Measurements from ENCODE around the gene C16orf86.
A peak's percentile ranks its signal among the peaks of the same experiment; 100 is the strongest.

The C16orf86 gene

DNA sequence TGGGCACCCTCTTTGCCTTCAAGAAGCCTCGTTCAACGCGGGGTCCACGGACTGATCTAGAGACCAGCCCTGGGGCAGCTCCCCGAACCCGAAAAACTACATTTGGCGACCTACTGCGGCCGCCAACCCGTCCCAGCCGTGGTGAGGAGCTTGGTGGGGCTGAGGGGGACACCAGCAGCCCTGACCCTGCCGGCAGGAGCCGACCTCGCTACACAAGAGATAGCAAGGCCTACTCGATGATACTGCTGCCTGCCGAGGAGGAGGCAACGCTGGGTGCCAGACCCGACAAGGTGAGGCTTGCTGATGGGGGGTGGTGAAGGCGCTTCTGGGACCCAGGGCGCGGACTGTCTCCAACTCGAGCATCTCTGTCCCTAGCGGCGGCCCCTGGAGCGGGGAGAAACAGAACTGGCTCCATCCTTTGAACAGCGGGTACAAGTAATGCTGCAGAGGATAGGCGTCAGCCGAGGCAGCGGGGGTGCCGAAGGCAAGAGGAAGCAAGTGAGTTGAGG is 12.2 kb upstream of the C16orf86 start:
- DNase-seq = no peak

DNA sequence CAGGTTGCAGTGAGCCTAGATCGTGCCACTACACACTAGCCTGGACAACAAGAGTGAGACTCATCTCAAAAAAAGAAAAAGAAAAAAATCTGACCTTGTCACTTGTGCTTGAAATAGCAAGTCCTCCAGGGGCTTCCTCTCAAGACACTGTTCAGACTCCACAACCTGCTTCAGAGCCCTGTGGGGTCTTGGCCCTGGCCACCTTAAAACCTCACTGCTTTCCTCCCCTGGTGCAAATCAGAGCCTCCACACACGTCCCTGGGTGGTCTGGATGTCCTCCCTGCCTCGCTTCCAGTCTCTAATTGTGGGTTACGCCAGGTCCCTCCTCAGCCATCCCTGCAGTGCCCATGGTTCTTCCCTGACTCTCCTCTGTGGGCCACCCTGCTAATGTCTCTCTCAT is 11.3 kb upstream of the C16orf86 start:
- DNase-seq = no peak

DNA sequence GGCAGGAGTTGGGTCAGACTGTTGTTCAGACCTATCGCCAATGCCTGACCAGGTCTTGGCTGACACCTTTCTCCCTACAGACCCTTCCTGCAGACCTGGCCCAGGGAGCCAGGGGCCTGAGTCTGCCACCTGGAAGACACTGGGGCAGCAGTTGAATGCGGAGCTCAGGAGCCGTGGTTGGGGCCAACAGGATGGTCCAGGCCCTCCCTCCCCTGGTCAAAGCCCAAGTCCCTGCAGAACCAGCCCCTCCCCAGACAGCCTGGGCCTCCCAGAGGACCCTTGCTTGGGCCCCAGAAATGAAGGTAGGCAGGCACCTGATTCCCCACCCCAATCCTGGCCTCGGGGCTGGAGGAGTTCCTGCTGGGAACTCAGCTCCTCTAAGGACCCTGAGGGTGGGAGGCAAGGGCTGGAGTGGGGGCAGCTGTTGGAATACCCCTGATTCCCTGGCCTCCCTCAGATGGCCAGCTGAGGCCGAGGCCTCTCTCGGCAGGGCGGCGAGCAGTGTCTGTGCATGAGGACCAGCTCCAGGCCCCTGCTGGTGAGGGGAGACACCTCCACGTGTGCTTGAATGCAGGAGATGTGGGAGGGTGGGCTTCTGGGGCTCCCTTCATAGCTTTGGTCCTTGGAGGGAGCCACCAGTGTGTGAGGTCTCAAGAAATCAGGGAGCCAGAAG is 10.1 kb upstream of the C16orf86 start:
- DNase-seq = no peak

DNA sequence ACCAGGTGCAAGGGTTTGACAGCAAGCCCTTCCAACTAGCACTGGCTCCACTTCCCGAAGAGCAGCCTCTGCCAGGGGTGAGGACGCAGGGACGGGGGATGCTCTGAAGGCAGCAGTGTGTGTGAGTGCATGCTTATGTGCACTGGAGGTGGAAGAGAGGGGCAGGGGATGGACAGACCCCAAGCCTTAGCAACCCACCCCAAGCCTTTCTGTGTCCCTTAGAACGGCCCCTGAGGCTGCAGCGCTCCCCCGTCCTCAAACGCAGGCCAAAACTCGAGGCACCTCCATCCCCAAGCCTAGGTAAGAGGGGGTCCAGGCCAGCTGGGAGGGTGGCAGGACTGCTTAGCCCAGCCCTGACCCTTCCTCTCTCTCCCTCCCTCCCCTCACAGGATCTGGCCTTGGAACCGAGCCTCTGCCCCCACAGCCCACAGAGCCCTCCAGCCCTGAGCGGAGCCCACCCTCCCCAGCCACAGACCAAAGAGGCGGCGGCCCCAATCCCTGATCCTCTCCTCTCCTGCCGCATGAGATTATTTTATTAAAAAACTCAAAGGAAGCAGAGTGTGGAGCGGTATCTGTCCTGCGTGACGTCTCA is 9.5 kb upstream of the C16orf86 start:
- no peak for DNase-seq

DNA sequence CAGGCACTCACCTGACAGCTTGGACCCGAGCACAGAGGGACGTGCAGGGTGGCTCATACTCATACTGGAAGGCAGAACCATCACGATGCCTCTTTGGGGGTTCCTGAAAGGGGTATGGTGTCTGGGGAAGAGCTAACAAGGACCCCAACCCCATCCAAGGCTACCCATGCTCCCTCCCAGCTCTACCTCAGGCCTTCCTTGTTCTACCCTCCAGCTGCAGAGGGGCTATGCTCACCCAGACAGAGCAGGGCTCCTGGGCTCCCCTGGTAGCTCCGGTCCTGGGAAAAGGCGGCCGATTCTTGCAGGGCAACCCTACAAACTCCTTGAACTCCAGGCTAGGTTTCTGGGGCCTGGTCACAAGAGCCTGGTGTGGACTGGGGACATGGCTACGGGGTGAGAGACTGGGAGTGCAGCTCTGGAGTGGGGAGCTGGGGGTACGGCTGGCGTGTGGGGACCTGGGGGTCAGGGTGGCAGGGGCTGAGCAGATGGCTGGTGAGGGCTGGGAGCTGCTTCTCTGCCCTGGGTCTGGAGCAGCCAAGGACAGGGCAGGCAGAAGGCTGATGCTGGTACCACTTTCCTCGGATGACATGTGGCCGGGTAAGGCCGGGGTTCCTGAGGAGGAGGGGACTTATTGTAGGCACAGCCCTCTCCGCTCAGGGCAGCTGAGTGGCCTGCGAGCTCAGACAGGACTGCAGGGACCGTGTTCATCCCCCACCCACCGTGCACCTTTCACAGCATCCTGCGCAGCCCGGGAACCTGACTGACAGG is 8.7 kb upstream of the C16orf86 start:
- DNase-seq = no peak

DNA sequence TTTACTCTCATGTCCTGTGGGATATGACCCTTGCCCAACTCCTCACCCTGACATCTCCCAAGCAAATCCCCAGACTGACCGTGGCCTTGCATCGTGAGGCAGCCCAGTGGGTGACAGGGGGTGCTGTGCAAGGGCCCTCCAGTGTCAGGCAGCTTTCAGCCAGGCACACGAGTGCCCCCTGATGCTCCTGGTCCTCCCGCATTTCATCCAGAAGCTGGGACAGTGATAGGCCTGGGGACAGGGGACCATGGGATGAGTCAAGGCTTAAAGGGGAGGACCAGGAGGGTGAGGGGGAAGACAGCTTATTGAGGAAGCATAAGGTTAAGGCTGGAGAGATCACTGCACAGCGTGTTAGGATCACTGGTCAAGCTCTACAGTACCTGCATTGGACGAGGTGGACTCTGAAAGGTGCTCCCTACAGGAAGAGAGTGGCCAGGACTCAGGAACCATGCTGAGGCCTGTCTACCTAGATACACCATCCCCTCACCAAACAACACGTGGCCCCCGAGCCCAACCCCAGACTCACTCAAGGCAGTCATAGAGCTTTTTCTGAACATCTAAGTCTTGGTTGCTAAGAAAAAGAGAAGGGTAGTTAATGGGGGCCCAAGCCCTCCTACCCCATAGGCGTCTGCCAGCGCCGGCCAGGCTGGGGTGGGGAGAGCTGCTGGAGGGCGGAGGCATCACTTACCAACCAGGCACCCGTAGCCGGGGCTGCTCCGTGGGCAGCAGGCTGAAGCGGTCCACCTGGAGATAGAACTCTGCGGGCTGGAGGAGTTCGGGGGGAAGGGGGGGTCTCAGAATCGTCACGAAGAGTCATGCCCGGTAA is 7.6 kb upstream of the C16orf86 start:
- DNase-seq = no peak

DNA sequence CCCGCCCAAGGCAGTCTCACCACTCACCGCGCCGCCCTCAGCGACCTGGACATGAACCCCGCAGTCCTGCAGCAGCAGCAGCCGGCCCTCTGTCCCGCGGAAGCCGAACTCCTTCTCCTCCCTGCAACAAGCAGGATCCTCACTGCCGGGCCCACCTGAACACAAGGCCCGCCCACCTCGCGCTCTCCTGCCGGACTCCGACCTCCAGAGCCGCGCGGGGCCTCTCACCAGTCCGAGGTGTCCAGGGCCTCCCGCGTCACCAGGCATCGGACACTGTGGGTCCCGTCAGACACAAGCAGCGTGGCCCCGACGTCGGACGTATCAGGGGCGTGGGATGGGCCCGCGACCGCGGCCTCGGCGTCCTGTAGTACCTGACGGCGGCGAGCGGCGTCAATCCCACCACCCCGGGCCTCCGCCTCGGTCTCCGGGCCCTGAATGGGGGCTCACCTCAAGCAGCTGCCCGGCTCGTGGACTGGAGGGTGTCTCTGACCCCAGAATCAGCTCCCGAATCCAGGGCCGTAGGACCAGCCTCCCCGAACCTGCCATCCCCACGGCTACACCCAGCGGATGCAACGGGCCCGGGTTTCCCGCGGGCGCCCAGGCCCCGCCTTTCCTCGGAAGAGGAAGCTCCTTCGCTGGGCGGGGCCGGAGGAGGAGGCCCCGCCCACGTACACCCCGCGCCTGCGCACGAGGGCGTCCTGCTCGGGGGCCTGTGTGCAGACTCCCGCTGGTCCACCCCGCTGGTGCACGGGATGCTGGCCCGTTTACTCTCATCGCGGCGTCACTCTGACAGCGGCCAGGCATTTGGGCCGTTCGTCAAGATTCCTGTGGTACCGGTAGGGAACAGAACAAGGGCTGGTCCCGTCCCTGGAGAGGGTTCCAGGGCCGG is 6.7 kb upstream of the C16orf86 start, which contains the start of gene ACD:
TSS of gene ACD (minus strand) at position 586 of the 889 bp plus-strand sequence. CDS start at position 546, 40 bp downstream.
- DNase-seq = peak; percentile 88

DNA sequence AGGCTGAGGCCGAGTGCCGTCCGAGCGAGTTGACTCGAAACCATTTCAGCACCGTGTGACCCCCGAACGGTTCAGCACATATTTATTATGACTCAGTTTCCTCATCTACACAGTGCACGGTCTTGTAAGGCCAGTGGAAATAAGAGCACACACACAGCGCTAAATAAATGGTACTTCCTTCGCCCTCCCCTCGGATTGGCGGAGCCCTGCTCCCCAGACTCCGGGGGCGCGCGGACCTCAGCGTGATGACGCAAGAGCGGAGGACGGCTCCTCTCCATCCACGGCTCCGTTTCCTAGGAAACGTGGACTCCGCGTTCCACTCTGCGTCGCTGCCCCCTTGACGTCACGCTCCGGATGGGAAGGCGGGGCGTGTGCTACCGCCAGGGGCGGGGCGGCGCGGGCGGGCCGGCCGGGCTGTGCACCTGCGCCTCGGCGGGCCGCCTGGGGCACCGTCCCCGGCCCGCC is 6.0 kb upstream of the C16orf86 start, which contains the start of gene PARD6A:
TSS of gene PARD6A (plus strand) at position 397 of the 465 bp plus-strand sequence. CDS start 79 bp downstream, outside the sequence.
- peak; percentile 97 for DNase-seq

DNA sequence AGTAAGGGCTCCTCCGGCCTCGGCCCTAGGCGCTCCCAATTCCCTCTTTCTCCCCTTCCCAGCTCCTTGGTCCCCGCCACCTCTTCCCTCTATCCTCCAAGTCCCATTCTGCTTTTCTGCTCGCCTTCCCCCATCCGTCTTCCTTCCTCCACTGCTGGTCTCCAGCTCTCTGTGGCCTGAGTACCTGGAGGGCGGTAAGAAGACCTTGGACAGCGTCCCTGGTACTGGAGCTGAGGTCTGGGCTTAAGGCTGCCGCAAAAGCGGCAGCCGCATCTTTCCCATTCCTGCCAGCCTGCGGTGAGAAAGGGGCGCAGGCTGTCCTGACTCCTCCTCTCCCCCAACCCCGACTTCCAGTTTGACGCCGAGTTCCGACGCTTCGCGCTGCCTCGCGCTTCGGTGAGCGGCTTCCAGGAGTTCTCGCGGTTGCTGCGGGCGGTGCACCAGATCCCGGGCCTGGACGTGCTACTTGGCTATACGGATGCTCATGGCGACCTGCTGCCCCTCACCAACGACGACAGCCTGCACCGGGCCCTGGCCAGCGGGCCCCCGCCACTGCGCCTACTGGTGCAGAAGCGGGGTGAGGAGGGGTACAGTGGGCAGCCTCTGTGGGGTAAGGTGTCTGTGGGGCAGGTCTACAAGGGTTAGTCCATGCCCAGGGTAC is 5.4 kb upstream of the C16orf86 start:
- DNase-seq = no peak

DNA sequence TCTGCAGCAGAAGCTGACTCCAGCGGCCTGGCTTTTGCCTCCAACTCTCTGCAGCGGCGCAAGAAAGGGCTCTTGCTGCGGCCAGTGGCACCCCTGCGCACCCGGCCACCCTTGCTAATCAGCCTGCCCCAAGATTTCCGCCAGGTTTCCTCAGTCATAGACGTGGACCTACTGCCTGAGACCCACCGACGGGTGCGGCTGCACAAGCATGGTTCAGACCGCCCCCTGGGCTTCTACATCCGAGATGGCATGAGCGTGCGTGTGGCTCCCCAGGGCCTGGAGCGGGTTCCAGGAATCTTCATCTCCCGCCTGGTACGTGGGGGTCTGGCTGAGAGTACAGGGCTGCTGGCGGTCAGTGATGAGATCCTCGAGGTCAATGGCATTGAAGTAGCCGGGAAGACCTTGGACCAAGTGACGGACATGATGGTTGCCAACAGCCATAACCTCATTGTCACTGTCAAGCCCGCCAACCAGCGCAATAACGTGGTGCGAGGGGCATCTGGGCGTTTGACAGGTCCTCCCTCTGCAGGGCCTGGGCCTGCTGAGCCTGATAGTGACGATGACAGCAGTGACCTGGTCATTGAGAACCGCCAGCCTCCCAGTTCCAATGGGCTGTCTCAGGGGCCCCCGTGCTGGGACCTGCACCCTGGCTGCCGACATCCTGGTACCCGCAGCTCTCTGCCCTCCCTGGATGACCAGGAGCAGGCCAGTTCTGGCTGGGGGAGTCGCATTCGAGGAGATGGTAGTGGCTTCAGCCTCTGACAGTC is 4.5 kb upstream of the C16orf86 start:
- no peak for DNase-seq

DNA sequence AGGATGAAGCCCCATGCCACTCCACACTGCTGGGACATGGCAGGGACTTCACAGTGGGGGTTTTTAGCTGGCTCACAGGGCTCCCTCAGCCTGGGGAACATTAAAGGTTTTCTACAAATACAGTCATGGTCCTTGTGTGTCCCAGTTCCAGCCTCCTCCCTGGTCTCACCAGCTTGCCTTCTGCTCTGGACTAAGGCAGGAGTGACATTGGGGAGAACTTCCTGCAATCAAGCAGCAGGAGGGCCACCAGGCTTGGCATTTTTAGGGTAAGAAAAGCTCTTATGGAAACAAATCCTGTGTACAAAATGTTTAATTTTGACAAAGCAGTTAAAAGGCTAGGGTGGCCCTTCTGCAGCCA is 4.0 kb upstream of the C16orf86 start:
- DNase-seq = no peak

DNA sequence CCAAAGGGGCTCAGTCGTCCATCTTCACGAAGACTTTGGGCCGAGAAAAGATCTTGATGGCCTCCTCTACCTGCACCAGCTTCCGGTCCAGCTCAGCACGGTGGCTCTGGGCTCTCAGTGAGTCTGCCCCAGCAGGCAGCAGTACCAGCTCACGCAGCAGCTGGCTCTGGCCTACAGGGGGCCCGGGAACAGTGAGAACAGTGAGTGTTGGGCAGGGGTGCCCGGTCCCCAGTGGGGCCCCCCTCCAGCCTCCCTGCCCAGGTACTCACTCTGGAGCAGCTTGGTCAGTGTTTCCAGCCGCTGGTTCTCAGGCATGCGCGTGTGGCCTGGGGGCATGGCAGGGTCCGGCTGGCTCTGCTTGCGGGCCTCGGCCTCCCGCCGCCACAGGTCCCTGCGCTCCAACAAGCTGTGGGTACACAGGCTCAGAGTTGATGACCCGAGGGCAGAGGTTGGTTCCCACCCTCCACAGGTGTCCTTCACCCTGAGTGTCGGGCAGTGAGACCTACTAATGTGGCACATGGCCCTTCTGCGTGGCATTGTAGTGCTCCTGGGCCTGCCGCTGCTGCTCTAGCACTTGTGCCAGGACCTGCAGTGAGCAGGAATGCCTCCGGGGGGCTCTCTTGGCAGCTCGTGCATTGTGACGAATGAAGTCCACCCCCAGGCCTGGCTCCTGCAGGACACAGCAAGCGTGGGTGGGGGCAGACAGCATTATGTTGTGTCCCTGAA is 3.3 kb upstream of the C16orf86 start:
- DNase-seq = no peak

DNA sequence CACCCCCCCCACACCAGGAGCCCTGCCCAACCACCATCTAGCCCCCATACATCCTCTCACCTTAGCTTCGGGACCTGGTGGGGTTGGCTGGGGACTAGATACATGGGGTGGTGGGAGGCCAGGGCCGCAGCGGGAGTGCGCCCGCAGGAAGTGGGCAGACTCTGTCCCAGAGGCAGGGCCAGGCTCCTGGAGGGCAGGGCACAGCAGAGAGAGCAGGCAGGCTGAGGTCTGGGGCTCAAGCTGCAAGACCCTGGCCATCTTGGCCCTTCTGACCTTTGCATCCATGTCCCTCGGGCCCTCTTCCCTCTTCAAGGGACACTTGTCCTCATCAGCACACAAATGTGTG is 2.8 kb upstream of the C16orf86 start:
- no peak for DNase-seq

DNA sequence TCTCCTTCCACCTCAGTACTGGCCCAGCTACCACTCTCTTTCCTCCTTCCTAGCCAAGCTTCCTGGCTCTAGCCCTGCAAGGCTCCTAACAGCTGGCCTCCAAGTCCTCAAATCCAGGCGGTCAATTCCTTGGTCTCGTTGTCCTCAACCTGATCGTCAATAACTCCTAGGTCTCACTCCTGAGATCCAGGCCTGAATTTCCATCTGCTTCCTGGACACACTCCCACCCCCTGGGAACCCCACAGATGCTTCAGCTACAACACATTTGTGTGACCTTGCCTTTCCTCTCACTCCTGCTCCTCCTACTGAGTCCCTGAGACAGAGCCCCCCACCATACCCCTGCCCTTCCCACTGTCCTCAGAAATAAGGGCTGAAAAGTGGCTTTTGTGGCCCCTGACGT is 2.4 kb upstream of the C16orf86 start:
- DNase-seq = no peak

DNA sequence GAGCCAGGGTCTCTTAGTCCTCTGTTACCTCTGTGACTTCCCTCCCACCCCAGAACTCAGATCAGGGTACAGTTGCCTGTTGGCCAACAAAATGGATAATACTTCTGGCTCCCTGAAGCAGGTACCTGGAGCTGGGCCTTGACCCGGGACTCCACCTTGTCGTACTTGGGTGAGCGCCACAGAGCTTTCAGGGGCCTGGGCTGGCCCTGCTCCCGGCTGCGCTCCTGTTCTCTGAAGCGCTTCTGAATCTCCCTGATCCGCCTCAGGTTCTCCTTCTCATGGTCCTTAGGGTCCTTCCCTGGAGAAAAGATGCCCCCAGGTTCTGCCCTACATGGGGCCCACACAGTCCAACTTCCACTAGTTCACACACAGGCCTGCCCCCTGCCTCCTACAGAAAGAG is 1.7 kb upstream of the C16orf86 start:
- no peak for DNase-seq

DNA sequence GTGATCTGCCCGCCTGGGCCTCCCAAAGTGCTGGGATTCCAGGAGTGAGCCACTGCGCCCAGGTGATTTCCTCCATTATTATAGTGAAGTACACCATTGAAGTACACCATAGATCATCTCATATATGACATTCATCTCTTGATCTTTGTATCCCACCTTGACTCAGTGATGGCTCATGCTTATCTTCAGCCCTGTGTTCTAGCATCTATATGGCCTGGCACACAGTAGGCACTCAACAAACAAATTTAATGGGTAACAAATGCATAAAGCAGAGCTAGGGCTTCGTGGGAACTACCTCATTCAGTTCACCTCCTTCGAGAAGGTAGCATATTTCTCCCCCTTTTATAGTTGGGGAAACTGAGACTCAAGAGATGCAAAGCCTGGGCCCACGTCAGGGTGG is 1.0 kb upstream of the C16orf86 start:
- no peak for DNase-seq

DNA sequence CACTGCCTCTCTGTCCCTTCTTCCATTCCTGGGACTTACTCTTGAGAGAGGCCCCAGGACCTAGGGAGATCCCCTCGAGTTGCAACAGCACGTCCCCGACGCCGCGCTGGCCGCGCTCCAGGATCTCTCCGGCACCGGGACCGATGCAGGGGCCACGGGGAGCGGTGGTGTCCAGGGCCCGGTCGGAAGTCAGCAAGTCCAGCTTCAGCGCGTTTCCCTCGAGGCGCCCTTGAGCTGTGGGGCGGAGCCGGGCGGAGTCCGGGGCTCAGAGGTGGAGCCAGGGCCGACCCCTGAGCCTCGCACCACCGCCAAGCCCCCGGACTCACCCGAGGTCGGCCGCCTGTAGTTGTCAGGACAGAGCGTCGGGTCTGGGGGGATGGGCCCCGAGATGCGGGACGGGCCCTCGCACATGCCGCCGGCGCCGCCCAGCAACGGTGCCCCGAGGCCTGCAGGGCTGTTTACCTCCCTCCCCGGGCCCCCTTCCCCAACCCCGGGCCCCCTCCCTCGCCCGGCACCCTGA is 522 bp upstream of the C16orf86 start:
- no peak for DNase-seq

DNA sequence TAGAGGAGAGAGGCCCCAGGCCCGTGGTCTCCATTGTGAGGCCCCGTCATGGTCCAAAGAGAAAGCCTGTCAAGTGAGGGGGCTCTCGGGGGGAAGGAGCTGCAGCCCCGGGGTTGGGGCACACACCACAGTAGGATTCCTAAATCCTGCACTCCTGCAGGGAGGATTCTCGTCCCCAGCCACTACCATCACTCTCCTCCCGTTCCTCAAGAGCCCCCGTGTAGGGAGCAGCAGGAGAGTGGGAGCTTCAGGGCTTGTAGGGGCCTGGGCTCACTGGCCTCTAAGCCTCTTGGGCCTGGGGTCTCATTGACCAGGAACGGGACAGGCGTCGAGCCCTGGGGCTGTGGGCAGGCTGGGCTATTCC is 821 bp downstream of the C16orf86 start:
- DNase-seq = no peak

DNA sequence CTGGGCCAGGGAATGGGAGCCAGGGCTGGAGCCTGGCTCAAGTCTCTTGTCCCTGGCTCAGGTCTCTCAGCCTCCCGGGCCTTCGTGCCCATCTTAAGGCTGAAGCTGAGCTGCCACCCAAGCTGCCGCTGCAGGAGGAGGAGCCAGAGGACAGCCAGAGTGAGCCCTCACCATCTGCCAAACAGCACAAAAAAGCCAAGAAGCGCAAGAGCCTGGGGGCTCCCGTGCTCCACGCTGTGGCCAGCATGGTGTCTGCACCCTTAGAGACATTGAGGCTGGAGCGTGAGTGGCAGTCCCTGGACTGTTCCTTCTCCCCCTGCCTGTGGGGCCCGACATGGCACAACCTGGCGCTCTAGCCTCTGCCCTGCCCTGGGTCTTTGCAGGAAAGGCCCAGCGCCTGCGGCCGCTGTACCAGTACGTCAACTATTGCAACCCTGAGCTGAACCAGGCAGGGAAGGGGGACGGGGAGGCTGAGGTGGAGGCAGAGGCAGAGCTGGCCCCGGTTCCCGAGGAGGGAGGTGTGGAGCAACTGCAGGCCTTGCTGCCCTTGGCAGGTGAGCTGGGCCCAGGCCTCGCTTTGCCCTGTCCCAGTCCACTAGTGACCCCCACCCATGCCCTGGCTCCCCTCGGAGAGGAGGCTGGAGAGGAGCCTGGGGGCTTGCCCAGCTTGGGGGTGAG is 1.3 kb downstream of the C16orf86 start:
- DNase-seq = peak; percentile 83
